Measurements from ENCODE around the gene KISS1.

The KISS1 gene

DNA sequence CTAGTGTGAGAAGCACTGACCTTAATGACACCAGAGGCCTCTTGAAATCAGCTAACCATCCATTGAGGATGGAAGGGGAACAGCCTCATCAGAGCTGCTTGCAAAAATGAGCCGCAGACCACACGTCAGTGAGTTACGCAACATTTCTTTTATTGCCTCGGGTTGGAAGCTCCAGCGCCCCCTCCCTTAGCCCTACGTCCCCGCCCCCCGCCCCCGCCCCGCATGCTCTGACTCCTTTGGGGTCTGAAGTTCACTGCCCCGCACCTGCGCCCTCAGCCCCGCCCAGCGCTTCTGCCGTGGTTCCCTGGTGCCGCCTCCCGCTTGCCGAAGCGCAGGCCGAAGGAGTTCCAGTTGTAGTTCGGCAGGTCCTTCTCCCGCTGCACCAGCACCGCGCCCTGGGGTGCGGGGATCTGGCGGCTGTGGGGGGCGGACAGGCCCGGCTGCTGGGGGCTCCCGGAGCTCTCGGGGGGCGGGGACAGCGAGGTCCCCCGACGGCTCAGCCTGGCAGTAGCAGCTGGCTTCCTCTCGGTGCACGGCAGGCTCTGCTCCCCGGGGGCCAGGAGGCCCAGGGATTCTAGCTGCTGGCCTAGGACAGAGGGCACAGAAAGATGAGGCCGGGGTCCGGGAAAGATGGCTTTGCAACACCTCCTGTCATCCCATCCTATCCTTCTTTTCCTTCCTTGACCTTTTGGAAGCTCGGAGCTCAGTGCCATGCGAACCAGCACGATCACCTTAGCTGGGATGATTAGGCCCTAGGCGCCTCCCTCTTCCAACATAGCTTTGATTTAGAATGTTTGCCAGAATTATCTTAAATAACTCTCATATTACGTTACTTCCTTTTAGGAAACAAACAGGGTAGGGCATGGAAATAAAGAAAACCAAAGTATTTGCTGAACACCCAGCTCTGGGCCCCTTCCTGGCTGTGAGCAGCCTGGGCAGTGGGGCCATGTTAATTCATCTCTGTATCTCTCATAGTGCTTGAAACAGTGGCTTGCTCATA lies 5.8 kb downstream of the KISS1 start:
- FAIRE-seq = no peak

DNA sequence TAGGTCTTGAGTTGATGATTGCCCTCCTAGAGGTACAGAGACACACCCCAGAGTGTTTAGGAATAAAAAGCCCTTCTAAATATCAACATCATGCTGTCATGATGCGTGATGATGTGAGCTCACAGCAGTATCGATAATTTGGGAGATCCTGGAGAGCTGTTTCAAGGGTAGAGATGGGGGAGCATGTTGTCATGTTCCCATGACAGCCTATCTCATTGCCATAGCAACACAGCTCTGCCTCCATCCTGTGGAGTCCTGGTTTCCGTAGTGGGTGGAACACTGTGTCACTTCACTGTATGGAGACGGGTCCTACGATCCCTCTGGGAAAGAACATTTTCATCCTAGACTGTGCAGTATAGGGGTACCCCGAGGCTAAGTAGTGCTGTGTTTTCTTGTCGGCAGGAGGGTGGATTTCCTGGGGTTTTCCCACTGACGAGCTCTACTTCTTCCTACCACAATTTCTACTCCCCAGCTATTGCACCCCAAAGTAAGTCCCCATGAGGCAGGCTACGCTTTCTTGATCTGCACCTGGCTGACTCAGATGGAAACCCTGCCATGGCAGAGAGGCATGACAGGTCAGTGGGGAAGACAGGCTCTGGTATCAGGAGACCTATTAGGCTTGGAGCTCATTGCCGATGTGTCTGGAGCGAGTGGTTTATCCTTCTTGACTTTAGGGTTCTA lies 7.2 kb downstream of the KISS1 start:
- no peak for FAIRE-seq

DNA sequence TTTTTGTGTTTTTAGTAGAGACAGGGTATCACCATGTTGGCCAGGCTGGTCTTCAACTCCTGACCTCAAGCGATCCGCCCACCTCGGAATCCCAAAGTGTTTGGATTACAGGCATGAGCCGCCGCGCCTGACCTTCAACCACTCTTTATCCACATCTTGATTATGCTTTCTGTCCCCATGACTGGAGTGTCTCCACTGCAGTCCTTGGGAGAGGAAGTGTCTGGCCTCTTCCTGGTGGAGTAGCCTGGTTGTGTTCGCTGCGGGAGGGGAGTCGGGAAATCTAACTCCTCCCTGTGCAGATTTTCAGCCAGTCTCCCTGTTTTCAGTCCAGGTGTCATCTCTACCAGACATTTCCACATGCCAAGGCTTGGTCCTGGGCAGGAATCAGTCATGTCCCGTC lies 9.7 kb downstream of the KISS1 start:
- no peak for FAIRE-seq

DNA sequence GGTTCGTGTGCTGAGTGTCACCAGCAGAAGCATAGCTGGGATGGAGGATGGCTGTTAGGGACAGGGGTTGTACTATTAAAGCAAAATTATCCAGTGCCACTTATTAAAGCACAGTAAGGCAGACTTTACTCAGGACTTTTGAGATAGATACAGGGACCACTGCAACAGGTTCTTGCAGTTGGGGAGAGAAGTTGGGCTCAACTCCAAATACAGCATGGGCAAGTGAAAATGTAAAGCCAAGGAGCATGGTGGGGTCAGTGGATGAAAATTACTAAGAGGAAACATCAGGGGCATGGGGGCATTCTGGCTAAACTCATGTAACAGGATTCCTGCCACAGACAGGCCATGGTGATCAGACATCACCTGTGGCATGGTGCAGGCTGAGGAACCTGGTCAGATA lies 15.2 kb downstream of the KISS1 start:
- FAIRE-seq = no peak

DNA sequence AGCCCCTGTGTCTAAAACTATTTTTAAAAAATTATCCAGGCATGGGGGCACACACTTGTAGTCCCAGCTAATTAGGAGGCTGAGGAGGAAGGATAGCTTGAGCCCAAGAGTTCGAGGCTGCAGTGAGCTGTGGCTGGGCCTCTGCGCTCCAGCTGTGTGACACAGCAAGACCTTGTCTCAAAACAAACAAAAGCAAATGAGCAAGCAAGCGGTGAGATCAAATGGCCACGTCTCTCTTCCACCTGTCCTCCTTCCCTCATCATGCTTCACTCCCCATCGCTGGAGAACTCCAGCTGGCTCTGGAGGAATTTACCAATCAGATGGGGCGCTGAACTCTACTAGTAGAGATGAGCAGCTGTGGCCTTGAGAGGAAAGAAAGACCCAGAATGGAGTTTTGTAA lies 16.2 kb downstream of the KISS1 start:
- FAIRE-seq = no peak

DNA sequence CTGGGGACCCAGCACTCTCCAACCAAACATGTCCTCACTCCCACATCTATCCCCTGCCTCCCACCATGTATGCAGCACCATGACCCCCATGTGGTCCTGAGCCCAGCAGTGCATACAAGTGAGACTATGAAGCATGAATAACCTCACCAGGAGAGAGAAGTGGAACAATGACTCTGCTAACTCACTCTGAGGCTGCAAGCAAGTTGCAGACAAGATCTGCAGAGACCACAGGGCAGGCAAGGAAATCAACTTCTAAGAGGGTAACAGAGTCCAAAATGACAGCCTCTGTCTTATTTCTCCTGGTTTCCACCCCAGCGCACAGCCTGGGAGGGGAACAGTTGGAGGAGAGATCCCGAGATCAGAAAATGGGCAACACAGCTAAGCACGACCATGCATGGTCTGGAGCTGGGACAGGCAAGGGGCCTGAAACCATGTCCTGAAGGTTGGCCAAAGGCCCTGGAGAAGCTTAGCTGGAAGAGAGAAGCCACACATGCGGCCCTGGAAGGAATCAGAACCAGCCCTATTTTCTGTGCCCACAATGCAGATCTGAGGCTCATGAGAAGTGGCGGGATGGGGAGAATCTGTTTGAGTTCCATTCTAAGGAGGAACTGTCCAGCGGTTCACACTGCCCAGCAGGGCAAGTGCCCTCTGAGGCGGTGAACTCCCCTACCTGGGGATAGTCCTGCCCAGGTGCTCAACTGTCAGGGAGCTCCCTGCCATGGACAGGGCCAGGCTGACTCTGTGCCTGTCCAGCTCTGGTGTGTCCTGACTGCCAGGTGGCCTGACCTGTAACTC lies 17.6 kb downstream of the KISS1 start:
- FAIRE-seq = no peak

DNA sequence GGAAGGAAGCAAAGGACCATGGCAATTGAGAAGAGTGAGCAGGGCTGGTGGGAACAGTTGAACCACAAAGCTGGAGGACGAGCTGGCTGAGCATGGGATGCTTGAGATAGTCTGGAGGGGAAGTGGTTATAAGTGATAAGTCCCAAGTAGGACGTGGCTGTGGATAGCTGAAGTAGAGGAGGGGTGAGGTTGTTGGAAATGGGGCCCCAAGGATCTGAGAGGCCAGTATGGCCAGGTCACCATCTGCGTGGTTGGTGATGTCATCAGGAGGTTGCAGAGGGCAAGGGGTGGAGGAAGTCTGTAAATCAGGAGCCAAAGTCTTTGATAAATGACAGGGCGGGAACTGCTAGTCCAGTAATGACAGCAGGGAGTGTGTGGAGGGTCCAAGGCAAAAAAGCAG lies 19.2 kb downstream of the KISS1 start:
- FAIRE-seq = no peak

DNA sequence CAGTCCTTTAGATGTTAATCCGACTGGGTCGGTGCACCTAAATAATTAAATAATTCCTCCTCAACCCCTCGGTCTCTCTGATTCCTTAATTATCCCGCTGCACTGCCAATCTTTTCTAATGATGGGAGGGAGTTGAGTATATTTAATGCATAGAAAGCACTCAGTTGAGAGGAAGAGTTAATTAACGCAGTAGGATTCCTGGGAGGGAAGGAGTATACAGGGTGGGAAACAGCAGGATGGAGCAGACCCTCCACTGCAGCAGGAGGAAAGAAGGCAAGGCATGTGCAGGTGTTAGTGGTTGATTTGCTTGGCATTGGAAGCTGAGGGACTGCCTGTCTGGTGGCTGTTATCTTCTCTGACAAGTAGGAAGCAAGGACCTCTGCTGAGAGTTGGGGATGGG lies 20.2 kb downstream of the KISS1 start:
- FAIRE-seq = no peak

DNA sequence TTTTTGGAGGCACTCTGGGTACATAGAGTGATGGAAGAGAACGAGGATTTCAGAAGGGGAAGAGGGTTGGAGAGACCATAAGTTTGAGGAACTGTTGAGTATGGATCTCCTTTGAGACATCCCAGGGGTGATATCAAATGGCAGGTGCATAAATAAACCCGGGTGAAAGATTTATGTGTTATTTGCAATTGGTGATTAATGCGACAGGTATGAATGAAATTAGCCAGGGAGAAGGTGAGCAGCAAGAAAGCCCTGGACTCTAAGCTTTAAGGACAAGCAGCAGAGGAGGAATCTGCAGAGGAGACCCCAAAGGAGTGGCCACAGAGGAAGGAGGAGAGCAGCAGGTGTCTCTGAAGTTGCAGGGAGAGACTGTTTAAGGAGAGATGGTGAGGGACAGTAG lies 21.3 kb downstream of the KISS1 start:
- no peak for FAIRE-seq

DNA sequence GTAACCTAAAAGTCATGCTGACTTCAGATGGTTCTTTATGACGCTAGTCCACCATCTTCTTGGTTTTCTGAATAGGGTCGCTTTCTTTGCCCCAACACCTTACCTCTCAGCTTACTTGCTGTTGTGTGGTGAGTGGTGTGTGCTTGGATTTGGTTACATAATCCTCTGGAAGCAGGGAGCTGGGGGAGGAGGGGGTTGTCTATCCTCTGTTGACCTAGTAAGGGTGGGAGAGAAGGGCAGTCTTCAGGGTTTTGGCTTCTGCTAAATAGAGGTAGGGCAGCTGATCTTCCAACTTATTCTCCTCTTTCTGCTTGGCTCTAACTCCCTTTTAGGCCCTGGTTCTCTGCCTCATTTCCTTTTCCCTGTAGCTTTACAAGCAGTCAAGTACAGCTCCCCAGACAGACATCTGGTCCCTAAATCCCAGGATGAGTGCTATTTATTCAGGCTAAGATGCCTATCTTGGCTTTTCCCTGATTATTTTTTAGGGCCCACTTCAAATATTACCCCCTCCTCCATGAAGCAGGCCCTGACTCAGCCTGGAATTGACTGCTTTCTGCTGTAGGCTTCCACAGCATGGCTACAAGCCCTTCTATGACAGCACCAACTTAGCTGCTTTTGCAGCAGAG lies 23.8 kb downstream of the KISS1 start:
- FAIRE-seq = no peak

DNA sequence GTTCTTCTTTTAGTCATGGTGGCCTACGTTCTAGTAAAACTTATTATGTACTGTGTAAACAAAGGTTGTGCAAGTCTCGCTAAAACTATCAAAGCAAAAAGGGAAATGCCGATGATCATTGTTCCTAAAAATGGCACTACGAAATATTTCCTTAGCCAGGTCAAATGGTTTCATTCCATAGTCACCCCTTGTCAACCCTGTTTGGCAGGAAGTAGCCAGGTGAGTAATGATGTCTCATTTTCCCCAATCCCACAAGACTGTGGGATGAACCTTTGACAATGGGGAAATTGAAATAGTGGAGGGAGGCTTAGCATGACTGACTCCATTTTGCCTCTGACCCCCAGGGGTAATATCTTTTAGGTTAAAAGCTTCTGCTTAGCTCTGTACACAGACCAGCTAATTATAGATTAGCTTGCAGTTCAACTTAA lies 24.5 kb downstream of the KISS1 start:
- no peak for FAIRE-seq

DNA sequence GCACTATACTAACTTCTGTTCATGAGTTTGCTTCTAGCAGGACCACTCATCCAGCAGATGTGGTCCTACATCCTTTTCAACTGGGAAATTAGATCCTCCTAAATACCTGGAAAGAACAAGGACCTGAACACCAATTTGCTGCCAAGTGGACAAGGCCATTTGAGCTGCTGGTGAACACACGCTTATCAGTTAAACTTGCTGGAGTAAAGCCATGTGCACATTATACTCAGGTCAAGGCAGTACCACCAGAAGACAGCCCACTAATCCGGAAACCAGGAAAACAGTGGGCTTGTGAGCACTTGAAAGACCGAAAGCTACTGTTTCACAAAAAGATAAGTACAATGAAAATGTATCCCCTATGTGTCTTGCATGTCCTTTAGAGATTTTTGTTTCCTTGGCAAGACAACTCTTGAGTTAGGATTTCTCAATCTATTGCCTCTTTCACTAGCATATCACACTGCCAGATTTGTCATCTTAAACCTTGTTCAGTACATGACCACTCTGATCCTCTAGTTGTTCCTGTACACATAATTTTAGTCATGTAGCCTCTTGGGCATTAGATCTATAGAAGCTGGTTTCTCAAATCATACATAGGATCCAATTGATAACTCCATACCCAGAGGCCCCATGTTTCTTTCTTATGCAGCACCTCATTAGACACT lies 25.7 kb downstream of the KISS1 start:
- FAIRE-seq = no peak

DNA sequence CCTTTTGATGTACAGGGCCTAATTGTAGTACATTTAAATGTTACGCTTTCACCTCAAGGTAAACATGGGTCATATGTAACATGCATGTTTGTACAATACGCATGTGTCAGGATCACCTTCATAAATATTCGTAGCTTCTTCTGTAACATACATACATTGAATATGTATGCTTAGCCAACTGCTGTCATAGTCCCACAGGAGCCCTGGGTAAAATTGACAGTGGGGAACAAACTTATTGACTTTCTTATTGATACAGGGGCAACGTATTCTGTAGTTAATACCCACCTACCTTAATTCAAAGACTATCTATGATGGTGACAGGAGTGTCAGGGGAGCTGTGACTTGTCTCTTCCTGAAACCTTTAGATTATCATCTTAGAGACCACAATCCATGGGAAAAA lies 26.4 kb downstream of the KISS1 start:
- FAIRE-seq = no peak

DNA sequence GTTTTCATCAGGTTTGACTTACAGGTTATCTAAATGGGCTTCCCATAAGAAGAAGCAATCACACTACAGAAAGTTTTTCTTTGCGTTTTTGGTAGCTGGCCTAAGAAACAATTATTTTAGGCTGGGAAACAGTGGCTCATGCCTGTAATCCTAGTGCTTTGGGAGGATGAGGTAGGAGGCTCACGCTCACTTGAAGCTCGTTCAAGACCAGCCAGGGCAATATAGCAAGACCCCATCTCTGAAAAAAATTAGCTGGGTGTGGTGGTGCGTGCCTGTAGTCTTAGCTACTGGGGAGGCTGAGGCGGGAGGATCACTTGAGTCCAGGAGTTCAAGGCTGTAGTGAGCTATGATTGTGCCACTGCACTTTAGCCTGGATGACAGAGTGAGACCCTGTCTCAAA lies 28.6 kb downstream of the KISS1 start:
- no peak for FAIRE-seq

DNA sequence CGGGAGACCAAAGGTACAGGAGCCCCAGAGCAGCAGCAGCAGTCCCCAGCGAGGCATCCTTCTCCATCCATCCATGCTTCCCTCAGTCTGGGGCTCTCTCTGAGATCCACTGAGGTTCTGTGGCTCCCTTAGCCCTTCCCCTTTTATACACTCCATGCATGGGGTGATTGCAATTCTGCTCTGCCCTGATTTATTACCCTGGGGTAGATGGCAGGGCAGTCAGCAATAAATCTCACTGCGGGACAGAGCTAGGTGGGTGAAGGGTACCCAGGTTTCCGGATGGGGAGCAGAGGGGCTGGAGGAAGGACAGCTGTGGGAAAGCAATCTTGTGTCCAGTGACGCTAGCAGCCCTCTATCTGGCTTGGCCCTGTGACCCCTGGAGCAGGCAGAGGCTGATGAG lies 30.1 kb downstream of the KISS1 start, which contains the start of gene REN:
Gene REN (minus strand): TSS at position 119 of the 400 bp plus-strand sequence. CDS start 44 bp downstream, at position 75.
- FAIRE-seq = no peak

DNA sequence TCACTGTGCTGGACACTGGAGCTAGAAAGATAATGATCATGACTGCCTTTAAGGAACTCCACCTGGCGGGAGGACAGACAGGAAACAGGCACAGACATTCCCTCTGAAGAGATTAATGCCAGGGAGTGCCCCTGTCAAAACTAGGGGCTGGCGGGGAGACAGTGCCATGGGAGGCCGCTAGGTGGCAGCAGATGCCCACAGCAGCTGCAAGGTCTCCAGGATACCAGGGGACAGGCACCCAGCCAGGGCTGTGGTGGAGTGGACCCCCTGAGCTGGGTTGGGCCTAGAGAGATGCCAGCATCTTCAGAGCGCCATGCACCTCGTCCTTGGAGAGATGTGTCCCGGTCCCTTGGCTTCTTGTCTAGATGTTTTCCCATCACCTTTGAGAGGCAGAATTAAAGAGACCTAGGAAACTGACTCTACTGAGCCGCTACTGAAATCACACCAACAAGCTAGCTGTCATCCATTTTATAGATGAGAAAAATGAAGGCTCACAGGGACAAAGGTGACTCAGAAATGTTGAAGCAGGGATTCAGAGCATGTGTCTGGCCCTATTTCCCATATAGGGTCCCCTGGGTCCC lies 33.7 kb downstream of the KISS1 start:
- FAIRE-seq = no peak

DNA sequence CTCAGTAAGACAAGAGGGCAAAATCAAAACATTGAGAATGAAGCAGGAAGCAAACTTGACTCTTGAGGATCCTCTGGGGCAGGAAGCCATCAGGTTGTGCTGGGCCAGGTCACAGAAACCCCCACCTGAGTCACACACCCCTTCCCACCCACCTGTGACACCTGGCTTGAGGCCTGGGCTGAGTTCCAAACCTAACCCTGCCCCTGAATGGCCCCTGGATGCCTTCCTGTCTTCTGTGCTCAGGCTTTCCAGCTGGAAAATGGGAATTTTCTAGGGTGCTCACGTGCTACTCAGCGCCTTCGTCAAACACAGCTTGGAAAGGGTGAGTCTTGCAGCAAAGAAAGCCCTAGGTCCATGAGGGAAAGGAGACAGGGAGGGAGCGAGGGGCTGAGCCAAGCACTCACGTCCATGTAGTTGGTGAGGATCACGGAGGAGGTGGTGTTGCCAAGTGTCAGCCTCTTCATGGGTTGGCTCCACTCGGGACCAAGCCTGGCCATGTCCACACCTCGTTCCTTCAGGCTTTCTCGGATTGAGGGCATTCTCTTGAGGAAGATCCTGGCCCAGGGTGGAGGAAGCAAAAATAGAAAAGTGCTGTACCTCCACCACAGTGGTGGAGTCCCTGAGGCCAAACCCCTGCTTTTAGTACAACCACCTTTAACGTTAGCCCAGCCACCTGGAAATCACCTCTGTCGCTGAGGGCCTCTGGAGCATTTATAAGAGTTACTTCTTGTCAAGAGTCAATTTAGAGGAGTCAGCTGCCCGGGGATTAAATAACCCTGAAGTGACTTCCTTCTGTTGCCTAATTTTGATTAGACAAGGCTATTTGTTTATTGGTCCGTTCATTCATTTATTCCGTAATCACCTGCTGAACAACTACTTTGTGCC lies 34.4 kb downstream of the KISS1 start:
- FAIRE-seq = no peak

DNA sequence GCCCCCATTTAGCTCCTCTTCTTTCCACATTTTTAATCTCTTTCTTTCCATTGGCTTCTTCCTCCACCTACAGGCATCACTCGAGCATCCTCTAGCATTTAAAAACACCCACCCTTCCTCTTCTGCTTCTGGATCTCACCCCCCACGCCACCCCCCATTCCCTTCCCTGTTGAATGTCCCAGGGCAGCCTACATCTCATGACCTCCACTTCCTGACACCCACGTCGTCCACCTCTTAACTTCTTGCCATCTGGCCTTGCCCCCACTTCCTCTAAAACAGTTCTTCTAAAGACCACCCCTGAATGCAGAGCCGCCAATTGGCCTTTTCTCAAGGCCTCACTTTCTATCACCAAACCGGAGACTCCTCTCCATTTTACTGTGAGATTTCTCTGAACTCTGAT lies 38.3 kb downstream of the KISS1 start:
- no peak for FAIRE-seq

DNA sequence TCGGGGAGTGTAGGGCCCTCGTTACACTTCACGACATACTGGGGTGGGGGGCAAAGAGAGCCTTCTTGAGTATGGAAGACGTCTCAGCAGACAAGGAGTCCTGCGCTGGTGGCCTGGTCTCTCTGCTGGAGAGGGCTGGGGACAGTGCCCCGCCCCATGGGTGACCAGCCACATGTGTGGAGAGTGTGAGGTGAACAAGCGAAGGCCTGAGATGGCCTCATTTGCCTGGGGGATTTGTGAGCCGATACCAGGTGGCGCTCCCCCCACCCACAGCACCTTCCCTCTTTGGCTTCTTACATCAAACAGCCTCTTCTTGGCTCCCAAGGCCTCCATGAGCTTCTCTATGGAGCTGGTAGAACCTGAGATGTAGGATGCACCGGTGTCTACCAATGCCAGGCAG lies 40.4 kb downstream of the KISS1 start:
- no peak for FAIRE-seq

DNA sequence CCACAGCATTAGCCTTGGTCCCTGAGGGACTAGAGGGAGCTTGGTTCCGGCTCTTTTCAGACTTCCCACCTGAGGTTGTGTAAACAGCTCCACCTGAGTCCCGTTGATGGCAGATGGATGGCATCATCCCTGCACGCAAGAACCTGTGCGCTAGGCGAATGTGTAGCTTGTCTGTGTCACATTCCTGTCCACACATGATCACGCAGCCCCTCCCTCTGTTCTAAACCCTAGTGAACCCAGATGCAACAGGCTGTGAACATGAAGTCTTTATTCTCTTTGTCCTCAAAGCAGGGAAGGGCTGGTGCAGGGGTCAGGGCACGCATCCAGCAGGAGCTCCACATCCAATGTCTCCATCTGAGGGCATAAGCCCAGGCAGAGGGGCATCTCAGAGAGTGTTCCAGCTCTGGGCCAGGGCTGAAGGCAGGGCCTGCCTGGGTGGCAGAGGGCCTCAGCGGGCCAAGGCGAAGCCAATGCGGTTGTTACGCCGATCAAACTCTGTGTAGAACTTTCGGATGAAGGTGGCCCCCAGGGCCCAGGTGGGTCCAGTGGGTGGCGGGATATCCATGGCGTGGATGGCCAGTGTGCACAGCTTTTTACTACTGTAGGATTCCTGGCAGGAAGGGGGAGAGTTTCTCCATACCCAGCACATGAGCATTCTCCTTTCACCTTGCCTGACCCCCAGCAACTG lies 41.6 kb downstream of the KISS1 start:
- no peak for FAIRE-seq
